OCI-LY1 (cell line): Measurements from ENCODE around the gene RNF157.

Source experiments
- H2AFZ ChIP-seq: fragments of 200-600 bp; sonication (generic), shearing (Covaris generic); 2 replicates; pipeline ENCODE4 v1.6.0; 2014; ENCODE audit warnings: antibody characterized with exemption, mild to moderate bottlenecking, low read length
- H3F3A ChIP-seq: fragments of 200-600 bp; sonication (generic), shearing (Covaris generic); 2 replicates; pipeline ENCODE4 v1.6.0; 2014; ENCODE audit warnings: mild to moderate bottlenecking, antibody characterized with exemption, low read length, moderate library complexity; ENCODE audit not compliant: insufficient read depth
- H3K27ac ChIP-seq: fragments of 200-600 bp; sonication (generic); 2 replicates; pipeline ENCODE4 v1.5.1; 2014; ENCODE audit warnings: low read length, mixed run types, mild to moderate bottlenecking, low read depth; ENCODE audit not compliant: poor library complexity, severe bottlenecking
- H3K27me3 ChIP-seq: fragments of 200-600 bp; sonication (generic); 2 replicates; pipeline ENCODE4 v1.6.0; 2014; ENCODE audit warnings: antibody characterized with exemption, mild to moderate bottlenecking, low read length, moderate library complexity; ENCODE audit not compliant: insufficient read depth
- H3K36me3 ChIP-seq: fragments of 200-600 bp; sonication (generic); 2 replicates; pipeline ENCODE4 v1.6.1; 2014; ENCODE audit warnings: mild to moderate bottlenecking, antibody characterized with exemption, low read length, moderate library complexity, mixed read lengths; ENCODE audit not compliant: insufficient read depth
- H3K4me1 ChIP-seq: fragments of 200-600 bp; sonication (generic); 2 replicates; pipeline ENCODE4 v1.5.1; 2014; ENCODE audit warnings: mild to moderate bottlenecking, low read length, moderate library complexity; ENCODE audit not compliant: insufficient read depth, severe bottlenecking
- H3K4me2 ChIP-seq: fragments of 200-600 bp; sonication (generic), shearing (Covaris generic); 2 replicates; pipeline ENCODE4 v1.6.1; 2014; ENCODE audit warnings: low read length
- H3K4me3 ChIP-seq: fragments of 200-600 bp; sonication (generic); 2 replicates; pipeline ENCODE4 v1.5.1; 2014; ENCODE audit warnings: low read length, low read depth, mild to moderate bottlenecking, mixed read lengths; ENCODE audit not compliant: poor library complexity, severe bottlenecking
- H3K79me2 ChIP-seq: fragments of 200-600 bp; shearing (Covaris generic); 2 replicates; pipeline ENCODE4 v1.6.1; 2016; ENCODE audit warnings: mixed run types, low read length, mixed read lengths; ENCODE audit not compliant: insufficient read depth
- H3K9ac ChIP-seq: fragments of 200-600 bp; sonication (generic), shearing (Covaris generic); 2 replicates; pipeline ENCODE4 v1.6.1; 2014; ENCODE audit warnings: mild to moderate bottlenecking, low read length, mixed read lengths
- H3K9me2 ChIP-seq: fragments of 200-600 bp; sonication (generic), shearing (Covaris generic); 2 replicates; pipeline ENCODE4 v1.6.1; 2014; ENCODE audit warnings: low read depth, mild to moderate bottlenecking, low read length, mixed read lengths
- H3K9me3 ChIP-seq: fragments of 200-600 bp; shearing (Covaris generic); 2 replicates; pipeline ENCODE4 v1.6.1; 2014; ENCODE audit warnings: low read length, mixed read lengths
- H4K20me1 ChIP-seq: fragments of 200-600 bp; sonication (generic), shearing (Covaris generic); 2 replicates; pipeline ENCODE4 v1.6.0; 2016; ENCODE audit warnings: mild to moderate bottlenecking, low read length; ENCODE audit not compliant: insufficient read depth
- CTCF ChIP-seq: fragments of 200-600 bp; sonication (generic), shearing (Covaris generic); IDR thresholded peaks from 2 replicates; pipeline ENCODE4 v1.5.1; 2017; ENCODE audit warnings: mild to moderate bottlenecking, antibody characterized with exemption, low read length, moderate library complexity, mixed read lengths
- EZH2 ChIP-seq: fragments of 200-600 bp; sonication (generic), shearing (Covaris generic); IDR thresholded peaks from 2 replicates; pipeline ENCODE4 v1.8.0; 2017; ENCODE audit warnings: borderline replicate concordance, mixed run types, mild to moderate bottlenecking, antibody characterized with exemption, low read length, moderate library complexity, mixed read lengths

RNF157 gene

GRCh38 chr17:76277300-76278267 lies 37.3 kb upstream of the RNF157 start:
- no peaks in the 10 kb centered on the region for H3K4me1 ChIP-seq
- no peaks in the 10 kb centered on the region for H3K27me3 ChIP-seq
- no peaks in the 10 kb centered on the region for H3K9me2 ChIP-seq
- no peak for TF ChIP-seq CTCF
- no peak for TF ChIP-seq EZH2
- no peaks in the 10 kb centered on the region for H3F3A ChIP-seq
- no peak overlapping the region for H3K9ac ChIP-seq
- H3K36me3 ChIP-seq, result no peaks in the 10 kb centered on the region
- no peak overlapping the region for H3K27ac ChIP-seq
- no peak overlapping the region for H2AFZ ChIP-seq
- H4K20me1 ChIP-seq, result no peaks in the 10 kb centered on the region
- H3K4me3 ChIP-seq, result no peak overlapping the region
- no peaks in the 10 kb centered on the region for H3K79me2 ChIP-seq
- no peak overlapping the region for H3K4me2 ChIP-seq
- no peaks in the 10 kb centered on the region for H3K9me3 ChIP-seq

GRCh38 chr17:76276461-76277299 lies 36.4 kb upstream of the RNF157 start:
- H3K27me3 ChIP-seq, result no peaks in the 10 kb centered on the region; the same call in 1 of the 2 replicates
- H2AFZ ChIP-seq, result no peak overlapping the region
- no peaks in the 10 kb centered on the region for H3F3A ChIP-seq
- H3K36me3 ChIP-seq, result no peaks in the 10 kb centered on the region
- H3K4me3 ChIP-seq, result no peak overlapping the region
- H3K9me3 ChIP-seq, result no peaks in the 10 kb centered on the region
- H3K79me2 ChIP-seq, result no peaks in the 10 kb centered on the region
- no peak overlapping the region for H3K27ac ChIP-seq
- H3K9me2 ChIP-seq, result no peaks in the 10 kb centered on the region
- TF ChIP-seq EZH2 (no peak), CTCF (no peak)
- H4K20me1 ChIP-seq, result no peaks in the 10 kb centered on the region
- peaks cover 9% of the 10 kb centered on the region for H3K4me1 ChIP-seq
- H3K9ac ChIP-seq, result no peak overlapping the region
- no peak overlapping the region for H3K4me2 ChIP-seq

- Histone ChIP-seq H3K9ac (no peak overlapping the region), H3K9me2 (no peaks in the 10 kb centered on the region), H2AFZ (no peak overlapping the region), H3K27me3 (no peaks in the 10 kb centered on the region; the same call in 1 of the 2 replicates), H3F3A (no peaks in the 10 kb centered on the region), H3K4me2 (no peak overlapping the region), H3K9me3 (no peaks in the 10 kb centered on the region), H3K4me3 (no peak overlapping the region), H4K20me1 (no peaks in the 10 kb centered on the region), H3K79me2 (no peaks in the 10 kb centered on the region), H3K36me3 (no peaks in the 10 kb centered on the region; the same call in 1 of the 2 replicates), H3K27ac (no peak overlapping the region), H3K4me1 (peaks cover 15% of the 10 kb centered on the region)
- TF ChIP-seq EZH2 (no peak), CTCF (no peak)
Observed at GRCh38 chr17:76276069-76276431, 35.8 kb upstream of the RNF157 start.
